Measurements from ENCODE around the gene QSER1.
"Not testable (repeated sequence)": the region's sequence is repeated elsewhere in the genome, so short reads cannot be mapped to it uniquely, and the experiment has no call there.

Gene QSER1

DNA sequence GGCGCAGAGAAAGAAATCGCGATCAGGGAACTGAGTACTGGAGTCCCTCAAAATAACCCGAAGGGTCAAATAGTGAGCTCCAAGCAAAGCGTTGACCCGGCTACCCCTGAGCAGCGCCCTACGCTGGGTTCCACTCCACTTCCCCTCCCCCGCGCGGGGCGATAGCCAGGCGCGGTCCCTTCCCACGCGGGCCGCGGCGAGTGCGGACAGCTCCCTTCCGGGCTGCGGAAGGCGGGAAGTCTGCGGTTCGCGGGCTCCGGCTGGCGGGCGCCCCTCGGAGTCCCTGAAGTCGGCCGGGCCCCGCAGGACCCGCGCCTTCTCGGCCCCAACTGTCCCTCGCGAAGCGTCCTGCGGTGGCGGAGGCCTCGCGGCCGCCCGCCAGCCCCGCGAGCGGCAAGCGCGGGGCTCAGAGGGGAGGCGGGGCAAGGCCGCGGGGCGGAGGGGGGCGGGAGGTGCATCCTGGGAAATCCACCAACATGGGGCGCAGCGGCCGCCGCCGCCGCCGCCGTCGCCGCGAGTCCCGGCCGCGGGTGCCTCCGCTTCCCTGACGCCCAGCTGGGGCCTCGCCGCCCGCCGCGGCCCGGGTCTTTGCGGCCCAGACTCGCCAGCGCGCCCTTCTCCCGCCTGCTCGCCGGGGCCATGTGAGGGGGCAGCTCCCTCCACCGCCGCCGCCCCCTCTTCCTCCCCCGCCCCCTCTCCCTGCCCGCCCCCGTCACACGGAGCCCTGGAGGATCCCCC lies at the start of gene QSER1:
Gene QSER1 (plus strand): TSS at position 457 of the 738 bp plus-strand sequence. CDS start 315 bp downstream, outside the sequence.
- DNase-seq (ENCODE audit: low spot score), result peak; percentile 95

DNA sequence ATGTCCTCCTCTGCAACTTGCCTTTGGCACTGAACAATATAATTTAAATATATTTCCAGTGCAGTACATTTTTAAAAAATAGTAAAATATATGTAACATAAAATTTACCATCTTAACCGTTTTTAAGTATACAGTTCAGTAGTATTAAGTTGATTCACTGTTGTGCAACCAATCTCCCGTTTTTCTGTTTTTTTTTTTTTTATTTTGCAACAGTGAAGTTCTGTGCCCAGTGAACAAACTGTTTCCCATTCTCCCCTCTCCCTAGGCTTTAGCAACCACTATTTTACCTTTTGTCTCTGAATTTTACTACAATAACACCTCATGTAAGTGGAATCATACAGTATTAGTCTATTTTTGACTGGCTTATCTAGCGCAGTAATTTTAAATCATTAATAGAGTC lies 49.1 kb upstream of the QSER1 start:
- no peak for DNase-seq (ENCODE audit: low spot score)

DNA sequence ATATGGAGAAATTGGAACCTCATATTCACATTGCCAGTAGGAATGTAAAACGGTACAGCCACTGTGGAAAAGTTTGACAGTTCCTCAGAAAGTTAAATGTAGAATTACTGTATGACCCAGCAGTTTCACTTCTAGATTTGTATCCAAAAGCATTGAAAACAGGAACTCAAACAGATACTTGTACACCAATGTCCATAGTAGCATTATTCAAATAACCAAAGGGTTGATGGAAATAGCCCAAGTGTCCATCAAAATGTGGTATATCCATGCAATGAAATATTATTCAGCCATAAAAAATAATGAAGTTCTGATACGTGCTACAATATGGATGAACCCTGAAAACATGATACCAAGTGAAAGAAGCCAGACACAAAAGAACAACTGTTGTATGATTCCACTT lies 45.1 kb upstream of the QSER1 start:
- DNase-seq (ENCODE audit: low spot score), result no peak

DNA sequence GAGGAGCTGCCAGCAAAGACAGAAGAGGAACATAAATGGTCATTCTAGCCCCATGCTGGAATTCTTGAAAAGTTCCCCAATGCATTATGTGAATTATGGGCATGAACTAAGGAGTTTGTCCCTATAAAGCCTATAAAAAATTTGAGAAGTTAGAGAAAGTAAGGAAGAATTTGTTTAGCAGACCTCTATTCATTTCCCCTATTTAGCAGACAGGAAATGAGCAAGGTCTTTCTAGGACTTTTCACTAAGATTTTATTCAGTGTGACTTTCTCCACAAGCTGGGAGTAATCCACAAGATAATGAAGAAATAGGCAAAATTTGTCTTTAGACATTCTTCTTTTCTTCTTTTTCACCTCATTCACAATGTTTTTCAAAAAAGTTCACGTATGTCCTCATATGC lies 42.9 kb upstream of the QSER1 start:
- DNase-seq (ENCODE audit: low spot score), result no peak

DNA sequence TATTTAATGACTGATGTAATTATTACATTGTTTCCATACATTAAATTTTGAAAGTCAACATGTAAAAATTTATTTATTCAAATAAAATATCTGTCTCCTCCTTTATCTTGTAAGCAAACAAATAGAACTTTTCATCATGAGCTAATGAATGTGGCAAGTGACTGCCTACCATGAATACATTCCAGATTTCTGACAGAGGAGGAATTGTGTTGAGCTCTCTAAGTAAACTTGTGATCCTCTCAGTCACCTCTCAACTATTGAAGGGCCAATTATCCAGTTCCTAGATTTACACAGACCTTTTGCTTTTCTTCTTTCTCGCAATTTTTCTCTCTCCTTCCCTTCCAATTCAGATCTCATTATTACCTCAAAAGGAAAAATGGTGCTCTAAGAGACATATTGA lies 41.4 kb upstream of the QSER1 start:
- DNase-seq (ENCODE audit: low spot score), result no peak

DNA sequence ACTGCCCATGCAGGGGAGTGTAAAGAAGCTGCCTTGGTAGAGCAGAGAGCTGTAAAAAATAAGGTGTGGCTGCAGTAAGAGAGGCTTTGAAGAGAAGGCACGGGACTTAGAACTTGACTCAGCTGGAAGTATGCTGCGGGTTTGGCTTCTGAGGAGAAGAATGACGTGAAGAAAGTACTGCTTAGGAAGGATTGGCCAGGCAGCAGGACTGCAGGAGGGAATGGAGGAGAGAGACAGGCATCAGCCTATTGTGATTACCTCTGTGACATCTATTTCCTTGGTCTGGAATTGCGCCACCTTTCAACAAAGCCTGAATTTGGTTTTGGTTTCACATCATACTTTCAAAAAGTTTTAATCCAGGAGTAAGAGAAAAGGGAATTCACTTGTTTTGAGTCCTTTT lies 40.4 kb upstream of the QSER1 start:
- DNase-seq (ENCODE audit: low spot score), result peak; percentile 75

DNA sequence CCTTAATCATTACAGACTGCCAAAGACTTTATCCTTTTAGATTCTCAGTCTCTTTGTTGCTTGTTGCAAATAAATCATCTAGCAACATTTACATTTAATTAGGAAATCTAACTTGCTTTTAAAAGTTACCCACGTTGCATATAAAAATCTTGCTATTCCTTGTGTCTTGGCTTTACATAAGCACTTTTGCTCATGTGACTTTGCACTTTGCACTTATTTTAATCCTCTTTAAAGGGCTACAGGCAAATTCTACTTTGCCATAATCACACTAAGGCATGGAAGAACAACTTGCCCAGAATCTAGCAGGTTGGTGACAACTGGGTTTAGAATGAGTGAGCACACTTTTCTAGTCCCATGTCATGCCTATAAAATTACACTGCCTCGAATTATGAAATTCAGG lies 37.0 kb upstream of the QSER1 start:
- DNase-seq (ENCODE audit: low spot score), result no peak

DNA sequence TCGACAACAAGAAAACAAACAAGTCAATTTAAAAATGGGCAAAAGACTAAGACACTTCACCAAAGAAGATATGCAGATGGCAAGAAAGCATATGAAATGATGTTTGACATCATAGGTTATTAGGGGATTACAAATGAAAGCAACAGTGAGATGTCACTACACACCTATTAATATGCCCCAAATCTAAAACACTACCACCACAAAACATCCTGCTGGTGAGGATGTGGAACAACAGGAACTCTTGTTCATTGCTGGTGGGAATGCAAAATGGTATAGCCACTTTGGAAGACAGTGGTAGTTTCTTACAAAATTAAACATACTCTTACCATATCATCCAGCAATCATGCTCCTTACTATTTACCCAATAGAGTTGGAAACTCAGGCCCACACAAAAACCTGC lies 33.9 kb upstream of the QSER1 start:
- no peak for DNase-seq (ENCODE audit: low spot score)

DNA sequence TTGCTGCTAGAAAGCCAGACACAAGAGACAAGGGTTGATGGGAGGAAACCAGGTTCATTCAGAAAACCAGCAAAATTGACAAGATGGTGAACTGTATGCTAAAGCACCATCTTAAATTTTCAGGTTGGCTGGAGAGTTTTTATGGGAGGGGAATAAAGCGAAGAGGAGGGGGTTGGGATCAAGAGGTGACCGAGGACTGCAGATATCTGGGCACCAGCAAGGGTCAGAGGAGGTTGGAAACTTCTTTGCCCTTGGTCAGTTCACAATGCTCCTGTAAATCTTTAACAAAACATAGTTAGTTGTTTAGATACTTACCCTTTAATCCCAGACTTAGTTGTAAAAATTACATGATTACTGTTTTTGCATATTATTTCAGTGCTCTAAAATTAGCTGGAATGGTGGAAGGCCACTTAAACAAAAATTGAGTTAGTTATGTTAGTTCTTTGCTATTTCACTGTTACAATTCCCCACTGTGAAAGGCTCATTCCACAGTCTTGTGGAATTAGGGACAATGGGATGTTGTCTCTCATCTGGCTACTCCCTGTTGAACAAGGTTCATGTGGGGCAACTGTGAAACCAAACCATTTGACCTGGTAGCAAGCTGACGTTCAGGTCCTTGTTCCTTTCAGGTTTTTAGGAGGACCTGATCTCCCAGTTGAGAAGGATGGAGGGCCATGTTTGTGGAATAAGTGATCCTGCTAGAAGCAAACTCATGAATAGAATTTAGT lies 30.6 kb upstream of the QSER1 start:
- no peak for DNase-seq (ENCODE audit: low spot score)

DNA sequence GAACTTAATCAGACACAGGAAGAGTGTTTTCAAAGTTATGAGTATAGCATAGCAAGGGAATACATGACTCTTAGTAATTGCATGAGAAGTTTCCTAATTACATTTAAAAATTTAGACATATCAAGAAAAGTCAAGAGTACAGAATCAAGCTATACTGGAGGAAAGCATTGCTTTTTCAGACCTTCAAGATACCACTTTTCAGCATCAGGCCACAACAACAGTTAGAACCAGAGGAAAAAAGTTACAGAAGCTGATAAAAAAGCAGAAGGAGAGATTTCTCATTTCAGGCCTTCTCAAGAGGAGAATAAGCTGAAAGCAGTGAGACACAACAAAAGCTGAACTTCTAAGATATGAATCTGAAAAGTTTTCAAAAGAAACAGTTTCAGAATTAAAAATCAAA lies 28.1 kb upstream of the QSER1 start:
- no peak for DNase-seq (ENCODE audit: low spot score)

DNA sequence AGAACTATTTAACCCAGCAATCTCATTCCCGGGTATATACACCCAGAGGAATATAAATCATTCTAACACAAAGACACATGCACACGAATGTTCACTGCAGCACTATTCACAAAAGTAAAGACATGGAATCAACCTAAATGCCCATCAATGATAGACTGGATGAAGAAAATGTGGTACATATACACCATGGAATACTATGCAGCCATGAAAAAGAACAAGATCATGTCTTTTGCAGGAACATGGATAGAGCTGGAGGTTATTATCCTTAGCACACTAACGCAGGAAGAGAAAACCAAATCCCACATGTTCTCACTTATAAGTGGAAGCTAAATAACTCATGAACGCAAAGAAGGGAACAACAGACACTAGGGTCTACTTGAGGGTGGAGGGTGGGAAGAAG lies 23.9 kb upstream of the QSER1 start:
- not testable (repeated sequence) for DNase-seq (ENCODE audit: low spot score)

DNA sequence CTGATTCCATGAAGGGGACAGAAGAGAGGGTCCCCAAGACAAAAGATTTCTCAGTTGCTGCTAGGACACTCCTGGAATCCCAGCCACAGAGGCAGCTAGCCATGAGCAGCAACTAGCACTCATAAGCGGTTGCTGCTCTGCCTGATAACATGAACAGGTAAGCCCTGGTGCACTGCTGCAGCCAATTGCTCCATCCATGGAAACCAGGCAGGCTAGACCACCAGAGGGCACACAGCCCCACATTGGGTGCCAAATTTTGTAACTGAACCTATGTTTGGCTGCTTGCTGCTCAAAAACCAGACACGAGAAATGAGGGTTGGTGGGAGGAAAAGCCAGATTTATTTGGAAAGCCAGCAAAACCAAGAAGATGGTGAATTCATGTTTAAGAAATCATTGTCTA lies 21.9 kb upstream of the QSER1 start:
- no peak for DNase-seq (ENCODE audit: low spot score)

DNA sequence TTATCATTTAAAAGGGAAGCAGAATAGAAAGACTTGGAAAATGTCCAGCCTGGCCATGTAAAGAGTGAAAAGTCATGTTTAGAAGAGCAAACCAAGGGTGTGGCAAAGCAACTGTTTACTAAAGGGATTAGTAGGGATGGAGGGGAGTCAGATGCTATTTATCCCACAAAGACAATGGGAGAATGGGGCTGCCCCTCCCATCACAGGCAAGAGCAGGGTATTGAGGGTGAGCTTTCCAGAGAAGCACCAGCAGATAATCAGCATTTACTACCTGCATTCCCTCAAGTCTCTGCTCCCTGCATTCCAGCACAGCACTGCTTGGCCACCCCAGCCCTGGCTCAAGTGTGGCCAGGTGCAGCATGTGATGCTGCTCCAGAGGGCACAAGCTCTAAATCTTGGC lies 18.5 kb upstream of the QSER1 start:
- no peak for DNase-seq (ENCODE audit: low spot score)

DNA sequence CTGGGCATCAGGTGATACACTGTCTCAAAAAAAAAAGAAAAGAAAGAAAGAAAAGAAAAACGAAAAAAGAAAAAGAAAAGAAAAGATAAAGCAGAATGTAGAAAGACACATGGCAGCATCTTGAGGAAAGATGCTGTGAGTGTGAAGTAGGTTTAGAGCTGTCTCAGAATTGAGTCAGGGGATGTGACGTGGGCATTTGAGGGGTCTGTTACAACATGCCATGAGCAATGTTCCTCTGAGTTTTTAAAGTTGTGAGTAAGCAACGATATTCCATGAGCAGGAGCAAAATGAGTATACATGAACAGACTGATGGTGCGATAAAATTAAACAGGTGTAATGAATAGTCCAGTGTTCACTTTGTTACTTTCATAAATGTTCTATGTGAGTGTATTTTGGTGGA lies 11.3 kb upstream of the QSER1 start:
- DNase-seq (ENCODE audit: low spot score), result no peak

DNA sequence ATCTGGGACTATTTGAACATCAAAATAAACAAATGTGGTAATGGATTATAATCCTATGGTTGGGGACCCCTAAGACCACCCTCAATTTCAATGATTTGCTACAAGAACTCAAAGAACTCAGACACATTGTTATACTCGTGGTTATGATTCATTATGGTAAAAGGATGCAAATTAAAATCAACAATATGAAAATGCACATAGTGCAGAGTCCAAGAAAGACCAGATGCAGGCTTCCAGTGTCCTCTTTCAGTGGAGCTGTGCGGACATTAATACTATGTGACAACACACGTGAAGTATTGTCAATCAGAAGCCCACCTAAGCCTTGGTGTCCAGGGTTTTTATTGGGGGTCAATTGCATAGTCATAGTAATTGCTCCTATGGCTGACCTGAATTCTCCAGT lies 9.2 kb upstream of the QSER1 start:
- DNase-seq (ENCODE audit: low spot score), result no peak

DNA sequence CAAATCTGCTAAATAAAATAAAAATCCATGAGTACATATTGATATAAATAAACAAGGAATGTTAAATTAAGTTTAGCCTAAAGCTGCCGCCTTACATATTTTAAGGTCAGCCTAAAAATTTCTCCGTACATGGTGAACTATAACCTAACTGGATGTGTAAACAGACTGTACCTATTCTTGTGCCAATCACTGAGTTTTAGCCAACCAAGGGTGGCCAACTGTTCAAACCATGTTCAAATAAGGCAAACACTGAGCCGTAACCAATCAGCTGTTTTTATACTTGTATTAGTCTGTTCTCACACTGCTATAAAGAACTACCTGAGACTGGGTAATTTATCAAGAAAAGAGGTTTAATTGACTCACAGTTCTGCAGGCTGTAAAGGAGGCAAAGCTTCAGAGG lies 8.6 kb upstream of the QSER1 start:
- DNase-seq (ENCODE audit: low spot score), result no peak

DNA sequence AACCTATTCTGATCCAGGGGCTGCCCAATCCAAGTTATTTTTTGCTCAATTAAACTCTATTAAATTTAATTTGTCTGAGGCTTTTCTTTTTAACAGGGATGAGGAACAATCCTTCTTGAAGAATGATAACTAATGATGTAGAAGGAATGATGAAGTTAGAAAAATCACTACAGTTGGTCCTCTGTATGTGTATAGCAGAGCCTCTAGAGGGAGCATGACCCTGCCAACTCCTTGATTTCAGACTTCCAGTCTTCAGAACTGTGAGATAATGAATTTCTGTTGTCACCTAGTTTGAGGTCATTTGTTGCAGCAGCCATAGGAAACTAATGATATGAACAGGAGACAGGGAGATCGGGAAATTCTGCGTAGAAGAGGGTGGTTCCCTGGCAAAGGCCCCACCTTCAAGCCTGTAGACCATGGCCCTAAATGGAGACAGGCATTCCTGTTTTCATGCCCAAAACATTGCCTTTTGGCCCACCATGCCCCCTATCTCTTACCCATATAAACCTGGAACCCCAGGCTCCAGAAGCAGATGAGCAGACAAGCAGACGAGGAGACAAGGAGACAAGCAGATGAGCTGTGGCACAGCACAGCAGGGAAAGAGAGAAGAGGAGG lies 7.7 kb upstream of the QSER1 start:
- DNase-seq (ENCODE audit: low spot score), result peak; percentile 19

DNA sequence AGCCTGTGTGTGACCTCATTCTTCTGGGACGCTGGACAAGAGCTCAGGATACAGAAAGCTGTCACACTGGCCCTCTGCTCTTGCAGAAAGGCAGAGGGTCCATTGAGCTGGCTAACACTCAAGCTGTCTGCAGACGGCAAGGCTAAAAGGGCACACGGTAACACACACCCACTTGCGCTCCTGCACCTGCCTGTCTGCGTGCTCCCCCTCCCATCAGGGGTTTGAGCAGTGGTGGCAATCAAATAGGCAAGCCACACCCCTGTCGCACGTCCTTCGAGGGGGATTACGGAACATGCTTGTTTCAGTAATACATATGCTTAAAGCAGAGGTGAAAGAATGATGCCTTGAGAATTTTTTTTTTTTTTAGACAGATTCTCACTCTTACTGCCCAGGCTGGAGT lies 7.1 kb upstream of the QSER1 start:
- DNase-seq (ENCODE audit: low spot score), result no peak

DNA sequence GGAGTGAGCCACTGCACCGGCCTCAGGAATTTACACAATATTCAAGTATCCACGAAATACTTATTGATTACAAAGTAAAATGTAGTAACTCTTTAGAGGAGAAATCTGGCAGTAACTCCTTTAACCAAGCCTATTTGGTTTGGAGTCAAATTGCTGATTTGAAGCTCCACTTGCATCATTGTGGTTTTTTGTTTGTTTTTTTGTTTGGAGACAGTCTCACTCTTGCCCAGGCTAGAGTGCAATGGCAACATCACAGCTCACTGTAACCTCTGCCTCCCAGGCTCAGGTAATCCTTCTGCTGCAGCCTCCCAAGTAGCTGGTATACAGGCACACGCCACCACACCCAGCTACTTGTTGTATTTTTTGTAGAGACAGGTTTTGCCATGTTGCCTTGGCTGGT lies 6.4 kb upstream of the QSER1 start:
- no peak for DNase-seq (ENCODE audit: low spot score)

DNA sequence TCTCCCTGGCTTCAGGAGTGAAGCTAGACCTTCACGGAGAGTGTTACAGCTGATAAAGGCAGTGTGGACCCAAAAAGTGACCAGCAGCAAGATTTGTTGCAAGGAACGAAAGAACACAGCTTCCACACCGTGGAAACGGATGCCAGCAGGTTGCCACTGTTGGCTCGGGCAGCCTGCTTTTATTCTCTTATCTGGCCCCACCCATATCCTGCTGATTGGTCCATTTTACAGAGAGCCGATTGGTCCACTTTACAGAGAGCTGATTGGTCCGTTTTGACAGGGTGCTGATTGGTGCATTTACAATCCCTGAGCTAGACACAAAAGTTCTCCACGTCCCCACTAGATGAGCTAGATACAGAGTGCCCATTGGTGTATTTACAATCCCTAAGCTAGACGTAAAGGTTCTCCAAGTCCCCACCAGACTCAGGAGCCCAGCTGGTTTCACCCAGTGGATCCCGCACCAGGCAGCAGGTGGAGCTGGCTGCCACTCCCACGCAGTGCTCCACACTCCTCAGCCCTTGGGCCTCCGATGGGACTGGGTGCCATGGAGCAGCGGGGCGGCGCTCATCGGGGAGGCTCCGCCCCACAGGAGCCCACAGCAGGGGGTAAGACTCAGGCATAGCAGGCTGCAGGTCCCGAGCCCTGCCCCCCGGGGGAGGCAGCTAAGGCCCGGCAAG lies 4.8 kb upstream of the QSER1 start:
- not testable (repeated sequence) for DNase-seq (ENCODE audit: low spot score)

DNA sequence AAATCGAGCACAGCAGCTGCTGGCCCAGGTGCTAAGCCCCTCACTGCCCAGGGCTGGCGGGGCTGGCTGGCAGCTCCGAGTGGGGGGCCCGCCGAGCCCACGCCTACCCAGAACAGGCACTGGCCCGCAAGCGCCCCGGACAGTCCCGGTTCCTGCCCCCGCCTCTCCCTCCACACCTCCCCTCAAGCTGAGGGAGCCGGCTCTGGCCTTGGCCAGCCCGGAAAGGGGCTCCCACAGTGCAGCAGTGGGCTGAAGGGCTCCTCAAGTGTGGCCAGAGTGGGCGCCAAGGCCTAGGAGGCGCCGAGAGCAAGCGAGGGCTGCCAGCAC lies 4.3 kb upstream of the QSER1 start:
- DNase-seq (ENCODE audit: low spot score), result not testable (repeated sequence)

DNA sequence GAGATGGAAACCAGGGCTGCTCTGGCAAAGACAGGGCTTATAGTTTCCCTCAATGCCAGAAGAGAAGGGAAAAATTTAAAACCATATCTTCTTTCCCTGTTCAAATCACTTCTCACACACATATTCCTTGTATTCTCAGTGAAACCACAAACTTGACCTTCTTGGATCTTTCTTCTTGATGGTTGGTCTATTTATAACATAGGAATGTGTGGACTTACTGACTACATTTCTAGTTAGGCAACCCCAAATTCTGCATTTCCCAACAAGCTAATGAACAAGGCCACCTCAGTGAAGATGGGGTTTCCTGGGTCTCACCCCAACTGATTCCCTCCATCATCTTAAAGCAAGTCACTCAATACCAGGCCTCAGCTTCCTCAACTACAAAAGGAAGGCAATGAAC lies 3.8 kb upstream of the QSER1 start:
- DNase-seq (ENCODE audit: low spot score), result peak; percentile 47
